H1 (cell line): ENCODE data around the gene RAPGEF5. TPM values are rescaled to one million over a fixed set of nuclear protein-coding genes. Genes with fewer than 3 reads are reported as not detected.

ENCODE experiments used
- CTCF ChIA-PET: fragments of 300-600 bp; sonication (Branson Sonifier 250); formaldehyde crosslinking; loops from one replicate; lab custom pipeline; 2021; ENCODE audit not compliant: partially characterized antibody; lab: Charles Lee
- POLR2A ChIA-PET: fragments of 300-600 bp; sonication (Branson Sonifier 250); formaldehyde crosslinking; loops from one replicate; lab custom pipeline; 2021; ENCODE audit warnings: inconsistent platforms; ENCODE audit not compliant: partially characterized antibody; lab: Charles Lee
- DNase-seq, 2 experiments: peaks; one replicate each; pipeline versions ENCODE4 v3.0.0 to v3.0.0-alpha.2; 2010 to 2022; ENCODE audit warnings: low spot score in 2 of 2, low read depth in 1 of 2, mixed read lengths in 1 of 2
- FAIRE-seq: peaks from 2 replicates; lab custom pipeline; 2011; peaks lifted over from hg19 to GRCh38; lab: Jason Lieb, UNC
- H2AFZ ChIP-seq: 2 replicates; pipeline ENCODE4 v1.8.1; 2012; ENCODE audit warnings: low read length, inconsistent platforms
- H2AK5ac ChIP-seq: 2 replicates; pipeline ENCODE4 v1.6.1; 2013; ENCODE audit warnings: low read depth, low read length
- H2BK120ac ChIP-seq: replicated peaks from 2 replicates; pipeline ENCODE3; 2013; ENCODE audit warnings: low read depth, low read length, inconsistent platforms
- H2BK12ac ChIP-seq: 2 replicates; pipeline ENCODE4 v1.6.1; 2013; ENCODE audit warnings: low read depth, low read length
- H2BK15ac ChIP-seq: 2 replicates; pipeline ENCODE4 v1.6.1; 2013; ENCODE audit warnings: low read length
- H2BK20ac ChIP-seq: 2 replicates; pipeline ENCODE4 v1.6.1; 2013; ENCODE audit warnings: low read length
- H2BK5ac ChIP-seq: 2 replicates; pipeline ENCODE4 v1.6.1; 2013; ENCODE audit warnings: low read depth, low read length
- H3K14ac ChIP-seq: 2 replicates; pipeline ENCODE4 v1.6.1; 2013; ENCODE audit warnings: inconsistent platforms; ENCODE audit not compliant: insufficient read length
- H3K18ac ChIP-seq: 2 replicates; pipeline ENCODE4 v1.6.1; 2013; ENCODE audit warnings: low read length; ENCODE audit errors: extremely low read depth
- H3K23ac ChIP-seq: 2 replicates; pipeline ENCODE4 v1.6.1; 2013; ENCODE audit warnings: inconsistent platforms; ENCODE audit not compliant: insufficient read length
- H3K23me2 ChIP-seq: 2 replicates; pipeline ENCODE4 v1.6.1; 2013; ENCODE audit warnings: low read depth, low read length
- H3K27ac ChIP-seq: 2 replicates; pipeline ENCODE4 v1.6.1; 2011; ENCODE audit warnings: low read depth, low read length, inconsistent platforms
- H3K27me3 ChIP-seq, 4 experiments: replicated peaks in 1 of 4; 1 replicate in 1 of 4; 2 replicates in 3 of 4; pipeline versions ENCODE4 v1.6.1 to v1.8.1; 2011 to 2013; ENCODE audit warnings: low read length in 3 of 4, mild to moderate bottlenecking in 3 of 4, inconsistent platforms in 2 of 4, mixed read lengths in 2 of 4, moderate library complexity in 1 of 4; ENCODE audit not compliant: control insufficient read depth in 3 of 4, insufficient read depth in 3 of 4; ENCODE audit errors: extremely low read depth in 1 of 4
- H3K36me3 ChIP-seq, 4 experiments: 2 replicates each; pipeline versions ENCODE4 v1.6.1 to v1.8.1; 2011 to 2013; ENCODE audit warnings: mild to moderate bottlenecking in 4 of 4, low read length in 3 of 4, moderate library complexity in 2 of 4, control low read depth in 1 of 4, inconsistent platforms in 1 of 4; ENCODE audit not compliant: insufficient read depth in 4 of 4, control insufficient read depth in 2 of 4
- H3K4ac ChIP-seq: replicated peaks from 2 replicates; pipeline ENCODE3; 2013; ENCODE audit warnings: low read length, low read depth, mixed read lengths, inconsistent platforms; ENCODE audit not compliant: insufficient read length
- H3K4me1 ChIP-seq, 4 experiments: replicated peaks in 1 of 4; 1 replicate in 1 of 4; 2 replicates in 3 of 4; pipeline versions ENCODE4 v1.6.1 to v1.8.1; 2011 to 2013; ENCODE audit warnings: low read length in 3 of 4, inconsistent platforms in 2 of 4, mixed read lengths in 1 of 4; ENCODE audit not compliant: insufficient read depth in 4 of 4, control insufficient read depth in 3 of 4
- H3K4me2 ChIP-seq, 2 experiments: 2 replicates each; pipeline versions ENCODE4 v1.6.1 to v1.8.1; 2011 to 2013; ENCODE audit warnings: low read depth in 2 of 2, low read length in 2 of 2, control low read depth in 1 of 2, inconsistent platforms in 1 of 2, mild to moderate bottlenecking in 1 of 2; ENCODE audit not compliant: insufficient read depth in 1 of 2
- H3K4me3 ChIP-seq, 4 experiments: fragments of 200-600, 300-600 bp in 1 of 4; sonication (generic), shearing (Covaris generic), sonication (Bioruptor Twin) in 1 of 4; 2 replicates each; pipeline versions ENCODE4 v1.5.1 to v1.8.1; 2011 to 2016; ENCODE audit warnings: low read length in 4 of 4, low read depth in 3 of 4, control low read depth in 2 of 4, inconsistent platforms in 2 of 4, mild to moderate bottlenecking in 2 of 4, mixed read lengths in 1 of 4, moderate library complexity in 1 of 4; ENCODE audit not compliant: insufficient read depth in 2 of 4; ENCODE audit errors: extremely low read depth in 1 of 4
- H3K56ac ChIP-seq: replicated peaks from 2 replicates; pipeline ENCODE3; 2013; ENCODE audit warnings: low read depth, mild to moderate bottlenecking, mixed read lengths, low read length, inconsistent platforms; ENCODE audit not compliant: insufficient read length
- H3K79me1 ChIP-seq: 2 replicates; pipeline ENCODE4 v1.6.1; 2013; ENCODE audit warnings: low read depth, low read length, control low read depth
- H3K79me2 ChIP-seq, 2 experiments: 2 replicates each; pipeline versions ENCODE4 v1.6.1 to v1.8.1; 2012 to 2013; ENCODE audit warnings: low read length in 2 of 2, mild to moderate bottlenecking in 2 of 2, inconsistent platforms in 1 of 2; ENCODE audit not compliant: insufficient read depth in 2 of 2, control insufficient read depth in 1 of 2
- H3K9ac ChIP-seq, 4 experiments: replicated peaks in 1 of 4; 1 replicate in 1 of 4; 2 replicates in 3 of 4; pipeline versions ENCODE4 v1.6.1 to v1.8.1; 2011 to 2013; ENCODE audit warnings: low read depth in 3 of 4, low read length in 3 of 4, control low read depth in 2 of 4, mild to moderate bottlenecking in 2 of 4, moderate library complexity in 2 of 4, inconsistent platforms in 1 of 4; ENCODE audit errors: extremely low read depth in 1 of 4
- H3K9me3 ChIP-seq, 2 experiments: 2 replicates each; pipeline versions ENCODE4 v1.6.1 to v1.8.1; 2012 to 2013; ENCODE audit warnings: mild to moderate bottlenecking in 2 of 2, moderate library complexity in 2 of 2, control low read depth in 1 of 2, inconsistent platforms in 1 of 2, low read depth in 1 of 2, low read length in 1 of 2, mixed read lengths in 1 of 2; ENCODE audit not compliant: insufficient read depth in 2 of 2
- H4K20me1 ChIP-seq, 2 experiments: replicated peaks in 1 of 2; 2 replicates each; pipeline versions ENCODE3 to v1.8.1; 2011 to 2013; ENCODE audit warnings: inconsistent platforms in 2 of 2, low read length in 2 of 2, mild to moderate bottlenecking in 1 of 2; ENCODE audit not compliant: insufficient read depth in 2 of 2, control insufficient read depth in 1 of 2
- H4K5ac ChIP-seq: 2 replicates; pipeline ENCODE4 v1.6.1; 2013; ENCODE audit warnings: low read length, low read depth, mixed read lengths, inconsistent platforms; ENCODE audit not compliant: insufficient read length
- H4K8ac ChIP-seq: 2 replicates; pipeline ENCODE4 v1.8.0; 2013; ENCODE audit warnings: mild to moderate bottlenecking, moderate library complexity, low read length, inconsistent platforms; ENCODE audit not compliant: insufficient read depth; ENCODE audit errors: extremely low read depth
- H4K91ac ChIP-seq: replicated peaks from 2 replicates; pipeline ENCODE3; 2013; ENCODE audit warnings: low read length, mixed read lengths, inconsistent platforms; ENCODE audit not compliant: insufficient read length
- ATF3 ChIP-seq: IDR thresholded peaks from 2 replicates; pipeline ENCODE4 v1.6.1; 2011; ENCODE audit warnings: low read depth, mild to moderate bottlenecking, low read length; ENCODE audit not compliant: insufficient read depth
- whole genome bisulfite sequencing, 2 experiments: shearing (Covaris generic) in 1 of 2; methylation state at CpG; one replicate each; pipeline versions ENCODE4 v1.1.6 to v1.1.7; 2013 to 2015; ENCODE audit warnings: low lambda C conversion rate in 2 of 2, mixed read lengths in 2 of 2, inconsistent platforms in 1 of 2, low coverage in 1 of 2, missing lambda C conversion rate in 1 of 2; ENCODE audit not compliant: insufficient replicate concordance in 2 of 2, insufficient coverage in 1 of 2, insufficient read length in 1 of 2; ENCODE audit errors: extremely low coverage in 1 of 2, missing lambda C conversion rate in 1 of 2; 5-methylcytosine and 5-hydroxymethylcytosine counted together
- polyA plus RNA-seq, 7 experiments: library from polyadenylated mRNA; depleted of rRNA in 3 of 7; stranded (reverse) in 5 of 7; unstranded in 2 of 7; fragments of >200 nt in 5 of 7; fragments of 200-250 nt in 2 of 7; gene quantifications; 1 replicate in 5 of 7; 2 replicates in 1 of 7; 4 replicates in 1 of 7; pipeline versions ENCODE4 v1.2.1 to v1.2.3, GENCODE V29; 2011 to 2013; ENCODE audit warnings: missing spikeins in 2 of 7, mixed read lengths in 2 of 7
- total RNA-seq: library from RNA; stranded (reverse); fragmentation: NEBNext Ultra II Directional; extraction: Animal tissue kit (Norgen Biotek cat#: 25700); gene quantifications from 2 replicates; pipeline ENCODE4 v1.2.1, GENCODE V29; 2021

RAPGEF5 gene
- total and polyA plus RNA-seq, 2 of the 8 experiments (the other 6 are each of a cell fraction or from before 2014, with no cell fraction given), result 4.4 to 22.9 TPM

- Histone ChIP-seq H3K56ac (no peak overlapping the region), H3K4me2 (no peak overlapping the region), H3K79me2 (no peaks in the 10 kb centered on the region), H3K27me3 (no peaks in the 10 kb centered on the region), H2AFZ (no peak overlapping the region), H3K36me3 (no peaks in the 10 kb centered on the region), H2BK20ac (no peak overlapping the region; the same call in 1 of the 2 replicates), H3K27ac (no peak overlapping the region), H3K9me3 (no peaks in the 10 kb centered on the region), H2BK15ac (no peak overlapping the region), H3K4me3 (no peak overlapping the region), H4K20me1 (no peaks in the 10 kb centered on the region), H2BK120ac (no peak overlapping the region), H3K79me1 (no peaks in the 10 kb centered on the region), H2BK5ac (no peak overlapping the region), H3K9ac (no peak overlapping the region), H4K8ac (no peak overlapping the region), H3K4ac (no peak overlapping the region), H3K4me1 (peaks cover 0 to 3% (median under 1%) of the 10 kb centered on the region in 4 experiments; a peak in 2 of 7 replicates), H3K18ac (no peak overlapping the region), H3K14ac (no peak overlapping the region), H4K5ac (no peak overlapping the region), H2AK5ac (no peak overlapping the region), H4K91ac (no peak overlapping the region), H2BK12ac (no peak overlapping the region; the same call in 1 of the 2 replicates), H3K23ac (no peak overlapping the region), H3K23me2 (no peaks in the 10 kb centered on the region)
- ChIA-PET CTCF (interaction anchor here (1.0 kb wide), 1 partner anchor 30 kb away, joined by 3 read pairs; no protein-coding TSS in a partner anchor), POLR2A (interaction anchor here (0.6 kb wide), 1 partner anchor 10 kb away, joined by 3 read pairs; no protein-coding TSS in a partner anchor)
- 85% methylated on average over 4 of the region's 4 CpGs; no CpG with 5 or more reads in 1 of the 2 experiments for WGBS, 2 experiments
- no peak for FAIRE-seq
- TF ChIP-seq ATF3, result no peak
- DNase-seq, result no peak
Observed at GRCh38 chr7:22406715-22407114, 49.8 kb upstream of the RAPGEF5 start.
